HG02623 (cell line): ENCODE results near the gene ROR1.

Experiments used
- ATAC-seq: cut with Tn5 transposase; IDR thresholded peaks from one replicate; pipeline ENCODE4 v1.9.1; 2021; ENCODE audit warnings: moderate library complexity; ENCODE audit not compliant: unreplicated experiment

Gene ROR1

GRCh38 chr1:63773815-63774616 lies at the start of gene ROR1:
TSS of gene ROR1 (plus strand) at chr1:63774017.
- peak; percentile 75 for ATAC-seq

DNA sequence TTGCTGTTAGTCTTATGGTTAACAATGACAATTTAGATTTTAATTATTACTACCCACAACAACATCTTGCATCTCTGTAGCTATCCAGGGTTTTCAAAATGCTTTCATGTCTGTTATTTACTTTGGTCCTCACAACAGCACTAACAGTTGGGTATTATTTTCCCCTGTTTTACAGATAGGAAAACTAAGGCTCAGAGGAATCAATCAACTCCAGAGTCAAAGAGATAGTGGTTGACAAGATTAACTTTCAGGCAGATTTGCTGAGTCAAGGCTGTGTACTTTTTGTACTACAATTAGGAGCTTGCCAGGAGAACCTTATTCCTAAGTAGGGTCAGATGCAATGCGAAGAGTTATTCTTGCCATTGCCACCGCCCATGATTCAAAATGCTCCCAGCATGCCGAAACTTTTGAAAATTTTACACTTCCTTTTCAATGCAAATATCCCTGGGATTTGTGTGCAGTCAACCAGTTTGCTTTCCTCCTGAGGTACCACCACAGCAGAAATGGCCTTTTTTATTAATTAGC lies 49.4 kb upstream of the ROR1 start:
- no peak for ATAC-seq

DNA sequence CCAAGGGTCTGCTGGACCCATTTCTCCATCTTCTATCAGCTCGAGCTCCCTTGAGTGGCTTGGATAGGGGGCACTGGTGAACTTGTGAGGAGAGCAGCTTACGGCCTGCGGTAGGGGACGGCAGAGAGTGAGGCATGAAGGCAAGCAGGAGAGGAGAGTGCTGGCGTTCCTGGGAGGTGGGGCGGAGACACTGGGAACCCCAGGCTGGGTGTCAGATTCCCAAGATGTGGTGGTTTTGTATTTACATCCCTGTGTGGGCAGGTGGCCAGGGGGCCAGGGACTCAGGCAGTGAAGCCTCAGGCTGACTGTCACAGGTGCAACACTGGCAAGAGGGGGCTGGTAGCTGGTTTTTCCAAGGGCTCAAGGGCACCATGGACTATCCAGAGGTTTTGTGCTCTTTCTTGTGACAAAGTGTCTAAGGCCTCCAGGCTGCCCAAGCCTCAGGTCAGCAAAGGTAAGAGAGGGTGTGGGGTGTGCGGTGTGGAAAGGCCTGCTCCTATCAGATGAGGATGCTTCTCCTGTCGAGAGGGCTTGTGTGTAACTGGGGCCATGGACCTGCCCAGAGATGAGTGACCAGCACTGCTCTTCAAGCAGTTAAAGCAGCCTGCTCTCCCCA lies 45.1 kb upstream of the ROR1 start:
- ATAC-seq: no peak

DNA sequence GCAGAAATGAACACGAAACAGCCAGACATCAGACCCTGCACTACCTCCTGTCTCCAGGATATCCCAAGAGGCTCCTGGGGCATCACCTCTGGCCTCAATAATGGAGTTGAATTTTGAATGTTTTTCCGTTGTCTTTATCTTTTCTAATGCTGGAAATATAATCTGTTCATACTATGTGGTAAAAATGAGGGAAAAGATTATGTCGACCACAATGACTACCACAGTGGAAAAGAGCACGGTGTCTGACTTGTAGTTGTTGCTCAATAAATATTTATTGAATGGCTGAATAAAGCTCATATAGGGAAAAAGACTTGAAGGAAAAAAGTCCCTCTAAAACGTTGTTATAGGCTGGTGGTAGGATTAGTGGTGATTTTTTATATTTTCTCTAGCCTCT lies 44.6 kb upstream of the ROR1 start:
- ATAC-seq: no peak

- no peak for ATAC-seq
These were observed 43.6 kb upstream of the ROR1 start for GRCh38 chr1:63730211-63730610.

DNA sequence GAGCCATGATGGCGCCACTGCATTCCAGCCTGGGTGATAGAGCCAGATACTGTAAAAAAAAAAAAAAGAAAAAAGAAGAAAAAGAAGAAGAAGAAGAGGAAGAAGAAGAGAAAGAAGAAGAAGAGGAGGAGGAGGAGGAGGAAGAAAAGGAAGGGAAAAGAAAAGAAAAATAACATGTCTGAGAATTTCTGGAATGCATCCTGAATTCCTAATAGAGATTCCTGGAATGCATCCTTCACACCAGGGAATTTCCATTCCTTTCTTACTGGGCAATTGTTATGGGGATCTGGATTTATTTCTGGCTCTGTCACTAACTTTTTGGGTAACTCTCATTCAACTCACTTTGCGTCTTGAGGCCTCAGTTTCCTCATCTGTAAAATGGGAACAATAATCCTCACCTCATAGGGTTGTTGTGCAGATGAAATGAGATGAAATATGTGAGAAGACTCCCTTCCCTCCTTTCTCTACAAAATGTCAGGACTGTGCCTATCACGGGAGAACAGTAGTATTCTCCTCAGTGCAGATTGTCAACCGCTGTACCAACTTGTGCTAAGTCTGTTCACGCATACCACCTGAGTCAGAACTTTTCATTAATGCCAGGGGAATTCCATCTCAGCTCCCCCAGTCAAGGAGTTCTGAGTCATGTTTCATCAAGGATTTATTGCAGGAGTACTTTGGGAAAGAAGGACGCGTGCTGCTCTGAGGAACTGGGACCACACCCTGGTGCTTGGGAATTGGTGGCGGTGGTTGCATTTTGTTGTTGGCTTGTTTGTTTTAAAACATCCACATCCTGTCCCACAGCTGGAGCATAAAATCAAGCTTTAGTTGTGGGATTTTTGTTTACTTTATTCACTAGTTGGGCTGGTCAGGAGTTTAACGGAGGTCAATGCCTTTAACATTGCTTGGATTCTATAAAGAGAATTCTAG lies 42.4 kb upstream of the ROR1 start:
- ATAC-seq: no peak

GRCh38 chr1:63732666-63733065 lies 41.2 kb upstream of the ROR1 start:
- ATAC-seq: no peak

DNA sequence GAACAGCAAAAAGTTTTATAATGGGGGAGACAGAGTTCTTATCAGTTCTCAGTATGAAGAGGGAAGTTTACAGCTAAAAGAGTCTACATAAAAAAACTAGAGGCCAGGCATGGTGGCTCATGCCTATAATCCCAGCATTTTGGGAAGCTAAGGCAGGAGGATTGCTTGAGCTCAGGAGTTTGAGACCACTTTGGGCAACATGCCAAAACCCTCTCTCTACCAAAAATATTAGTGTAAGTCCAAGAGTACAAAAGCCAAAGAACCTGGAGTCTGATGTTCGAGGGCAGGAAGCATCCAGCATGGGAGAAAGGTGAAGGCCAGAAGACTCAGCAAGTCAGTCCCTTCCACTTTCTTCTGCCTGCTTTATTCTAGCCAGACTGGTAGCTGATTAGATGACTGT lies 35.0 kb upstream of the ROR1 start:
- no peak for ATAC-seq

DNA sequence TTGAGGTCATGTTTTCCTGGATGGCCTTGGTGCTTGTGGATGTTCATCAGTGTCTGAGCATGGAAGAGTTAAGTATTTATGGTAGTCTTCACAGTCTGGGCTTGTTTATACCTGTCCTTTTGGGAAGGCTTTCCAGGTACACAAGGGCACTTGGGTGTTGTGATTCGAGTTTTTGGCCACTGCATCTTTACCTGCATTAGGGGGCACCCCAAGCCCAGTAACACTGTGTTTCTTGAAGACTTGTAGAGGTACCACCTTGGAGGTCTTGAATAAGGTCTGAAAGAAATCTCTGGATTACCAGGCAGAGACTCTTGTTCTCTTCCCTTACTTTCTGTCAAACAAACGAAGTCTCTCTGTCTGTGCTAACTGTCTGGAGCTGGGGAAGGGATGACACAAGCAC lies 34.4 kb upstream of the ROR1 start:
- no peak for ATAC-seq

DNA sequence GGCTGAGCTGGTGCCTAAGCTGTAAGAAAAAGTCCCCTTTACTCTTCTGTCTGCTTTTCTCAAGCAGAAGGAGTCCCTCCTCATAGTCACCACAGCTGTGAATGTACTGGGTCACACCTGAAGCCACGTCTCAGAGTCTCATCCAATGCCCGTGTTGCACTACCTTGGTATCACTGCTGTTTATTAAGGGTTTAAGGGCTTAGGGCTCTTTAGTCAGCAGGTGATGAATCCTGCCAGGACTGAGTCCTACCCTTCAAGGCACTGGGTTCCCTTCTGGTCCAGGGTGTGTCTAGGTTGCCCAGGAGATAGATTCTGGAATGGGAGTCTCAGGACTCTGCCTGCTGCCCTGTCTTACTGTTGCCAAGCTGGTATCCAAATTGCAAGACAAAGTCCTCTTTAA lies 33.4 kb upstream of the ROR1 start:
- no peak for ATAC-seq

GRCh38 chr1:63742526-63742925 lies 31.3 kb upstream of the ROR1 start:
- ATAC-seq: no peak

- ATAC-seq: no peak
These were observed 30.0 kb upstream of the ROR1 start for GRCh38 chr1:63743781-63744180.

- no peak for ATAC-seq
These were observed 27.5 kb upstream of the ROR1 start for GRCh38 chr1:63746129-63746864.

DNA sequence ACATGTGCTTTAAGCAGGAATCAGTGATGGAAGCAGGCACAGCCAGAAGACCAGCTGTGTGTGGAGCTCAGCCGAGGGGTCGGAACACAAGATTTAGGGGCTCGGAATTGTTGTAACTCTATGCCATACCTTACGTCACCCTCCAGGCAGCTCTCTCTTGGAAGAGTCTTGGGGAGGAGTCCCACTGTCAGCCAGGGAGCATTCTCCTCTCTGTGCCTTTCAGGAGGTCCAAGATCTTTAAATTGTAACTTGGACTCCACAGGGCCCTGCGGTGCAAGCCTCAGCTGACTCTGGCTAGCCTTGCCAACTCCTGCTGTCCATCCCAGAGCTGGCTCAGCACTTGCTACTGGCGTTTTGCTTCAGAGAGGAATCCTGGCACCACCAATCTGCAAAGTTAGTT lies 26.4 kb upstream of the ROR1 start:
- ATAC-seq: no peak

- no peak for ATAC-seq
These were observed 25.7 kb upstream of the ROR1 start for GRCh38 chr1:63748046-63748580.

- ATAC-seq: no peak
These were observed 25.2 kb upstream of the ROR1 start for GRCh38 chr1:63748641-63749040.

DNA sequence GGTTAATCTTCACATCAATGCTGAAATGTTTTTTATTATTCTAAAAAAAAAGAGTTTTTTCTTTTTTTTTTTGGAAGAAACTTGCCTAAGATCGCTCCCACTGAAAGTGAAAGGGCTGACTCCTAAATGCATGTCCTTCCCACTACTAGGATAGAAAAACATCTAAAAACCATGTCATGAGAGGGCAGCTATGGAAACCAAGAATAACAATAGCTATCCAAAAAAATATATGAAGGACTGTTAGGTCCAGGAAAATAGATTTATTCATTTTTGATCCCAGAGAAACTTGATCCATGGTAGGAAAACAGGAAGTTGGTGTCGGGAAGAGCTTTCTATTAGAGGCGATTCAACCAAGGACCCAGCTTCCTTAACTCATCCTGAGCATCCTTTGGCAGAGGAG lies 23.1 kb upstream of the ROR1 start:
- ATAC-seq: no peak

GRCh38 chr1:63752176-63752575 lies 21.6 kb upstream of the ROR1 start:
- no peak for ATAC-seq

- no peak for ATAC-seq
These were observed 20.2 kb upstream of the ROR1 start for GRCh38 chr1:63753591-63753990.

DNA sequence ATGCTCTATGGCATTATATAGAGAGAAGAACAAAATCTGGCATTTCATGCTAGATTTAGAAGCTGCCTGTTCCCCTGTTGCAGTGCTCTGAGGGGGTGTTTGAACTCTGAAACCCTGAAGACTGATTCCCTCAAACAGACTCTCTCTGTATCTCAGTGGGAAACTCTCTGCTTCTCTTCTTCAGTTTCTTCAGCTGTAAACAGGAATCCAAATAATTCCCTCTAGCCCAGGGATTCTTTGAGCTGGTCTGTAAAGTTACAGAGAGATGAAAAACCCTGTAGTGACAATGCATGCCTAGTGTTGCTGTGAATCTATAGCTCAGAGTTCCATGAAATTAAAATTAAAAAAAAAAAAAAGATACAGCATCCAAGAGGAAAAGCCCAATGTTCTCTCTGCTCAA lies 17.0 kb upstream of the ROR1 start:
- no peak for ATAC-seq
